IPS DF 19.7 (cell line): ENCODE results near the gene BTNL2.
"Not testable (repeated sequence)": the region's sequence is repeated elsewhere in the genome, so short reads cannot be mapped to it uniquely, and the experiment has no call there.

Experiments used
- DNase-seq: peaks from one replicate; pipeline ENCODE4 v3.0.0-alpha.2; 2013; ENCODE audit warnings: low read depth, low spot score

BTNL2 gene

GRCh38 chr6:32406857-32407256, at the start of gene BTNL2:
BTNL2 (minus strand) TSS chr6:32407181; CDS start chr6:32407123, 58 bp downstream.
- DNase-seq: no peak

- no peak for DNase-seq
Measured at GRCh38 chr6:32449088-32449736, 42.2 kb upstream of the BTNL2 start.

GRCh38 chr6:32447932-32448331, 41.0 kb upstream of the BTNL2 start:
- no peak for DNase-seq

GRCh38 chr6:32445321-32445854, 38.4 kb upstream of the BTNL2 start:
- no peak for DNase-seq

GRCh38 chr6:32444433-32444832, 37.5 kb upstream of the BTNL2 start:
- DNase-seq: no peak

GRCh38 chr6:32442977-32443552, 36.1 kb upstream of the BTNL2 start:
- DNase-seq: no peak

GRCh38 chr6:32442243-32442667, 35.3 kb upstream of the BTNL2 start:
- no peak for DNase-seq

GRCh38 chr6:32439602-32440214, 32.7 kb upstream of the BTNL2 start, which contains the start of gene HLA-DRA:
HLA-DRA (plus strand) TSS chr6:32439887; CDS start chr6:32439951, 64 bp downstream.
- DNase-seq: peak; percentile 38

- DNase-seq: no peak
Measured at GRCh38 chr6:32439139-32439538, 32.2 kb upstream of the BTNL2 start.

GRCh38 chr6:32436995-32437836, 30.2 kb upstream of the BTNL2 start:
- DNase-seq: no peak

GRCh38 chr6:32436186-32436585, 29.2 kb upstream of the BTNL2 start:
- DNase-seq: no peak

- not testable (repeated sequence) for DNase-seq
Measured at GRCh38 chr6:32433950-32434349, 27.0 kb upstream of the BTNL2 start.

GRCh38 chr6:32432050-32432450, 25.1 kb upstream of the BTNL2 start:
- DNase-seq: no peak

GRCh38 chr6:32431142-32431541, 24.2 kb upstream of the BTNL2 start:
- DNase-seq: no peak

GRCh38 chr6:32430179-32430578, 23.2 kb upstream of the BTNL2 start:
- DNase-seq: no peak

GRCh38 chr6:32427934-32428474, 21.0 kb upstream of the BTNL2 start:
- DNase-seq: no peak

GRCh38 chr6:32427218-32427617, 20.2 kb upstream of the BTNL2 start:
- no peak for DNase-seq

GRCh38 chr6:32426338-32426737, 19.4 kb upstream of the BTNL2 start:
- no peak for DNase-seq

- no peak for DNase-seq
Measured at GRCh38 chr6:32424589-32425300, 17.8 kb upstream of the BTNL2 start.

GRCh38 chr6:32416036-32416435, 9.1 kb upstream of the BTNL2 start:
- DNase-seq: no peak

GRCh38 chr6:32415521-32416019, 8.6 kb upstream of the BTNL2 start:
- DNase-seq: peak; percentile 57
